Motor neuron (in vitro differentiated cells): ENCODE data around the gene HAND2. TPM values are rescaled to one million over a fixed set of nuclear protein-coding genes. Genes with fewer than 3 reads are reported as not detected.

Experiments used
- ATAC-seq, 8 experiments: fragments of 200-7000 bp; cut with Tn5 transposase; replicated peaks in 6 of 8; 2 replicates each; pipeline ENCODE4 v1.8.0; 2021; ENCODE audit warnings: mild to moderate bottlenecking in 8 of 8, moderate library complexity in 8 of 8
- H3K27ac ChIP-seq, 2 donors: fragments of 250-450 bp; sonication (Bioruptor Pico); 2 replicates each; pipeline ENCODE4 v1.9.0; 2021; ENCODE audit warnings: antibody characterized with exemption in 2 of 2, mild to moderate bottlenecking in 2 of 2, moderate library complexity in 1 of 2
- H3K4me1 ChIP-seq, 2 donors: fragments of 250-450 bp; sonication (Bioruptor Pico); replicated peaks in 1 of 2; 2 replicates each; pipeline ENCODE4 v1.6.1; 2021; ENCODE audit warnings: antibody characterized with exemption in 2 of 2, mild to moderate bottlenecking in 2 of 2, moderate library complexity in 1 of 2
- H3K4me3 ChIP-seq, 5 donors: fragments of 250-450 bp; sonication (Bioruptor Pico); 2 replicates each; pipeline ENCODE4 v1.9.0; 2021; ENCODE audit warnings: antibody characterized with exemption in 5 of 5, mild to moderate bottlenecking in 5 of 5, moderate library complexity in 4 of 5
- WGBS, 10 experiments: fragments of 450-650 bp; shearing (Covaris generic); methylation state at CpG; one replicate each; pipeline ENCODE4 v1.0.0; 2022; 5-methylcytosine and 5-hydroxymethylcytosine counted together
- in situ Hi-C, 9 experiments: fragments of 400-800 bp; cut with MboI; loops; one replicate each; pipeline ENCODE4 v1.15.0; 2021; ENCODE audit warnings: low sequenced_read_pairs in 9 of 9, low pct_unique_long_range_greater_than_20kb in 2 of 9; ENCODE audit not compliant: unreplicated experiment in 9 of 9
- total RNA-seq, 8 experiments: library from RNA; unstranded; fragments of 300-600 nt; gene quantifications; 2 replicates each; pipeline versions ENCODE4 v1.2.3 to v1.2.4, GENCODE V29; 2022

HAND2 gene
- total RNA-seq = 10 to 100 TPM in 1 of 8 experiments, 1 to 10 TPM in 2, under 1 TPM in 5; 0.05 to 11.4 (median 0.64) TPM

DNA sequence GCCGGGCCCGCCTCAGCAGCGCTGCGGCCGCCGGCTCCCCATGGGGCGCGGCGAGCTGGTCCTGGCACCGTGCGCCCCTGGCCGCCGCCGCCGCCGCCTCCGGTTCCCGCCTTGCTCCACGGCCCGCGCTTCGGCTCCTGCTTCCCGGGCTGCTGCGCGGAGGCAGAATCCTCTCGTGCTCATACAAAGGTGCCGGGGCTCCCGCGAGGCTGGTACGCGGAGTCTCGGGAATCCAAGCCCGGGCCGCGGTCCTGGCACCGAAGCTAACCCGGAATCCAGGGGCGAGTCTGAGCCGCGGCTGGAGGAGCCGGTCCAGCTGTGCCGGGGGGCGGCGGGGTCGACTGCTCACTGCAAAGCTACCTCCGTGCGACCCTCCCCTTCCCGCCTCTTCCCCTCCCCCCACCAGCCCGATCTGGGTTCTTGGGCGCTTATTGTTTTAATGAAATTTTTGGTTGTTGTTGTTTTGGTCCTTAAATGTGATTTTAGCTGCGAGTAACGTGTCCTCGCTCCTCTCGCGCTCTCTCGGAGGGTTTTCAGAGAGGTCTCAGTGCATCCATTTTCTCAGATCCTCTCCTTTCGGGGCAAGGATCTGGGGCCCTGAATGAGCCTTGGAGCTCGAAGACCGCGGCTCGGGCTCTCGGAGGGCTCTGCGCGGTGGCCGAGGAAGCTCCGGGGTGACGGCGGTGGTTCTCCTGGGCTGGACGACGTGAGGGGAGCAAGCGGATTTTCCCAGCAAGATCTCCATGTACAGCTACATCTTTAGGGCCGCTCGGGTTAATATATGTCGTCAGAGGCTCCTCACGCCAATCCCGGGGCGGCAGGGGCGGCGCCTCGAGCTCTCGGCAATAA, at the start of gene HAND2:
HAND2 (minus strand) TSS at position 753 of the 849 bp plus-strand sequence. CDS start 940 bp downstream, outside the sequence.
- Histone ChIP-seq H3K4me3 (peak within 1 kb of the TSS; percentile 12 to 45 (median 24)), H3K27ac (no peak within 1 kb of the TSS), H3K4me1 (peaks cover 7 to 8% of the 10 kb centered on the region in 2 donors)
- WGBS, 10 experiments = 0 to 1% (median 0%) methylated on average over 2 to 18 of the region's 81 CpGs; no CpG with 5 or more reads in 5 of the 10 experiments
- peak; percentile 12 to 85 (median 56) for ATAC-seq
- in situ Hi-C loops = loop anchor here in 3 of 9 experiments (25.0 kb wide), 1 partner anchor 683 kb away; no protein-coding TSS in a partner anchor

DNA sequence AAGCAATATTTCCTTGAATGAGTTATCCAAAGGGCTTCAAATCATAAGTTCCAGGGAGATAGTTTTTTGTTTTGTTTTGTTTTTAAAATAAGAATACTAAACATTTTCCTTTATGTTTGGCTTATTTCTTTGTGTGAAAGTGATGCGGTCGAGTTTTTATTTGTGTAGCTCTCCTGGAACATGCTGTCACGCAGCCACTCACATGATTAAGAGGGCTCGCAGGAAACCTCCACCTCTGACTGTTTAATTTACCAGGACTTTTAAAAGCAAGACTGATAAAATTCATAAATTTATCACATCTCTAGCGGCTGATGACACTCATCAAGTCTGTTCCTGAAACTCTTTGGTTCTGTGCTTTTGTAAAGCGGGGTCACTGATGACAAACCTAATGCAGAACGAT, 48.9 kb upstream of the HAND2 start:
- H3K4me3 ChIP-seq = no peak overlapping the region
- in situ Hi-C loops = no loop called here
- ATAC-seq = no peak
- H3K27ac ChIP-seq = no peak overlapping the region
- no peaks in the 10 kb centered on the region for H3K4me1 ChIP-seq
- 50 to 96% (median 83%) methylated on average over 2 to 7 of the region's 7 CpGs for WGBS, 10 experiments

DNA sequence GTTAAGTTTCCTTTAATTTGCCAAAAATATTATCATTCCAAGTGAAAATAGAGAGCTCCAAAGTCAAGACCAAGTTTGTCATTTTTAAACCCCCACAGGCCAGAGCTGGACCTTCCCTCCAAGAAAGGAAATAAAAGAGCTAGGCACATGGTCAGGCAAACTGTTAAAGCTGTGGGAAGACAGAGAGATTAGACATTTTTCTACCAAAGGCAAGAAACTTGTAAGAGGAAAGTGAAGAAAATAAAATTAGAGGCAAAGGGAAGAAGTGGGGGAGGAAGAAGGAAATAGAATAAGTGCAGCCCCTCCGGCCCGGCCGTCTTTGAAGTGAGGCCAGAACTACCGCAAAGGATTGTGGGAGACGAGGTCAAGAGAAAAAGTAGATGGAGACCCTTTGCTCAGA, 47.9 kb upstream of the HAND2 start:
- no peak overlapping the region for H3K4me3 ChIP-seq
- no peak overlapping the region for H3K27ac ChIP-seq
- no peak for ATAC-seq
- in situ Hi-C loops = no loop called here
- peaks cover 0 to 3% of the 10 kb centered on the region in 2 donors for H3K4me1 ChIP-seq
- whole genome bisulfite sequencing, 10 experiments = 45 to 96% (median 88%) methylated on average over 2 to 5 of the region's 5 CpGs; no CpG with 5 or more reads in 1 of the 10 experiments

DNA sequence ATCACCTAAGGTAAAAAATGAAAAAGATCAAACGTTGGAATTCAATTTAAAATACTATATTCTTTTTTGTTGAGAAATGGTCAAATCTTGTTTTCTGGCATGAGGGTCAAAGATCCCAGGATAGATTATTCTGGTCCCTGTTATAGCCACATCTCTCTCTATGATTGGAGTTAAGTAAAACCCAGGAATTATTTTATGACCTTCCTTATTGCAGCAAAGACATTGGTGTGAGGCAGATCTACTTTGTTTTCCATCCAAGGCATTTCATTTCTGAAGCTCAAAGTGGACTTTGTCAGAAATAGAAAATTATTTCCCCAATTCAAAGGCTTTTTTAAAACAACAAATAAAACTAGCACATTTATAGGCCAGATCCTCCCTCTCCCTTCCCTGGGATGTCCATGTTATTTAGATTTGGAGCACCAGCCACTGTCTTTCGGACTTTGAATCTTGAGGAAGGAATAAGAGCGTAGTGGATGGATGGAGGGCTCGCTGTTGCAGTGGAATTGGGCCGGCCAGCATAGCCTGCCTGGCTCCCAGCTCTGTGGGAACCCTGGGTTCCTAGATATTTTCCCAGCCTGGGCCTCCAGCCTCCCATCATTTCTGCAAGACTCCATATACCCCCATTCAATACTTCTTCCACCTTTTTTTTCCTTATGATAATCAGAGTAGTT, 45.6 kb upstream of the HAND2 start:
- no peak for ATAC-seq
- WGBS, 10 experiments = 33 to 100% (median 82%) methylated on average over 1 to 5 of the region's 5 CpGs; no CpG with 5 or more reads in 1 of the 10 experiments
- no peak overlapping the region for H3K27ac ChIP-seq
- peaks cover 0 to 3% of the 10 kb centered on the region in 2 donors for H3K4me1 ChIP-seq
- in situ Hi-C loops = no loop called here
- H3K4me3 ChIP-seq = no peak overlapping the region

DNA sequence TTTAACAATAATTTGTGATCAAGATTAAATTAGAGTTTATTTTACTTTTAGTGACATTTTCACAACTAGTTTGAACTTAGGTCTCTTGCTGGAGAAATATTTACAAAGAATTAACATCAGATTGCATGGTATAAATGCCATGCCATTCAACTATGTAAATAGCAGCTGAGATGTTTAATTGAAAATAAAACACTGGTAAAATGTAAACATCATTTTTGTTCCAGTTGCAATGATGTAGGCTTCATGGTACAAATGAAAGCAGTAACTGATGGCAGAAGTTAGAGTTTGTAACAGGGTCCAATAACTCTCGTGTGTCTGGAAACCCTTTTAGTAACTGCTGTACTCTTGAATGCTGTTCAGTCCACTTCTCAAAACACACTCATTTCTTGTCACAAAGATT, 43.7 kb upstream of the HAND2 start:
- ATAC-seq = no peak
- Histone ChIP-seq H3K27ac (no peak overlapping the region), H3K4me1 (peaks cover 0 to 3% of the 10 kb centered on the region in 2 donors), H3K4me3 (no peak overlapping the region)
- in situ Hi-C loops = no loop called here
- WGBS, 10 experiments = 8 to 100% (median 86%) methylated on average over 1 of the region's 1 CpG; no CpG with 5 or more reads in 3 of the 10 experiments

DNA sequence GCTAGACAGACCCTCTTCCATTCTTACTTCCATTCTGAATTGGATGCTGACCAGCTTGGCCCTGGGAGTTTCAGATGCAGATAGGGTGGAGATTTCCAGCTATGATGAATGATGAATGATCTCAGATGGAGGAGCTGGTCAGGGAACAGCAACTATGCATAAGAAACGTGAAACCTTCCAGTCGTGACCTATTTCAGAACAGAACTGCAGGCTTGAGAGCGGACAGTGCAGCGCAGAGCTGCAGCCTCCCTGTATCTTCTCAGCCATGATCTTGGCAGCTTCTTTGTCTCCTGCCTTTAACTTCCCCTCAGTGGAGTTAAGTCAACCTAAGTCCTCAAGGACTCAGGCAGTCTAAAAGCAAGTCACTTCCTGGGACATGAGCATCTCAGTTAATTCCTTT, 43.3 kb upstream of the HAND2 start:
- Histone ChIP-seq H3K27ac (no peak overlapping the region), H3K4me3 (no peak overlapping the region), H3K4me1 (peaks cover 0 to 3% of the 10 kb centered on the region in 2 donors)
- in situ Hi-C loops = no loop called here
- 0 to 100% (median 72%) methylated on average over 1 to 4 of the region's 4 CpGs; no CpG with 5 or more reads in 2 of the 10 experiments for WGBS, 10 experiments
- ATAC-seq = peak in 3 of 8 experiments; percentile 25 to 99 (median 71)

DNA sequence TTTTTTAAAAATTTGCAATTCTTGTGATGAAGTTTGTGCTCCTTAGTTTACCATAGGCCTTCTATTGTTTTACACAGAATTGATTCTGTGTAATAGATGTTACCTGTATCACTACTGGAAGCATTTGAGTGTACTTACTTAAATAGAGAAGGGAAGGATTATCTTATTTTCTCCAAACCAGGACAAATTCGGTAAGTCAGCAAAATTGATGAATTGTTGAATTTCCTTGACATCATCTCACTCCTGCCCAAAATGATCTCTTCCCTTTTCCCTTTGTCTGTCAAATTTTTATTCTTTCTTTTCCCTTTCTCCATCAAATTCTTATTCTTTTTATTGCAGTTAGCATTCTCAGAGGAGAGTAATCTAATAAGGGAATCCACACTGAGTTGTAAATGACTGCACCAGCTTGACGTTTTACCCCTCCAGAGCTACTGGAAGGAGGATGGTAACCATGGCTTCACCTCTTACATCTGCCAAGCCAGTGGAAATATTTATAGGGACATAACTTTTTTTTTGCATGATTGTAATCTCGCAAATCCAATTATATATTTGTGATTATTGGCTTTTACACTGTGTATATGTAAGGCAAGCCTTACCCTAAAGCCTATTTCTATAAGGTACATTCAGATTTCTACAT, 42.6 kb upstream of the HAND2 start:
- no peak overlapping the region for H3K27ac ChIP-seq
- H3K4me1 ChIP-seq = peaks cover 0 to 3% of the 10 kb centered on the region in 2 donors
- WGBS, 10 experiments = 8 to 100% (median 72%) methylated on average over 1 to 3 of the region's 3 CpGs
- no peak overlapping the region for H3K4me3 ChIP-seq
- ATAC-seq = no peak
- in situ Hi-C loops = no loop called here

DNA sequence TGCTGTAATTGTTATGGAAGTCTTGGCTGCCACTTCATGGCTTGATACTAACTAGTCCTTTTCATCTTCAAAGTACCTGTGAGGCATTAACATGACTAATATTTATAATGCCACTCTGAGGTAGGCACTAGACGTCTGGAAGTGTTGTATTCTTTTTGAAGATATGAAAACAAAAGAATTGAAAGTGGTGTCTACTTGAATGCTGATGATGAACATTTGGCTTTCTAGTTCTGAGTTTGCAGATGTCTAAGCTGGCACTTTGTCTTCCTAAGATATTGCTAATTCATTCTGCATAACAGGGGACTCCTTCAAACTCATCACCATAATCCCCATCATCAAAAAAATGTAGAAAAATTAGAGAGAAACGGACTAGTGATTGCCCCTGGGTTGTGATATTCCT, 41.6 kb upstream of the HAND2 start:
- Histone ChIP-seq H3K4me3 (no peak overlapping the region), H3K4me1 (peaks cover 0 to 3% of the 10 kb centered on the region in 2 donors), H3K27ac (no peak overlapping the region)
- in situ Hi-C loops = no loop called here
- ATAC-seq = no peak
- 0 to 100% (median 59%) methylated on average over 1 to 2 of the region's 2 CpGs for WGBS, 10 experiments

DNA sequence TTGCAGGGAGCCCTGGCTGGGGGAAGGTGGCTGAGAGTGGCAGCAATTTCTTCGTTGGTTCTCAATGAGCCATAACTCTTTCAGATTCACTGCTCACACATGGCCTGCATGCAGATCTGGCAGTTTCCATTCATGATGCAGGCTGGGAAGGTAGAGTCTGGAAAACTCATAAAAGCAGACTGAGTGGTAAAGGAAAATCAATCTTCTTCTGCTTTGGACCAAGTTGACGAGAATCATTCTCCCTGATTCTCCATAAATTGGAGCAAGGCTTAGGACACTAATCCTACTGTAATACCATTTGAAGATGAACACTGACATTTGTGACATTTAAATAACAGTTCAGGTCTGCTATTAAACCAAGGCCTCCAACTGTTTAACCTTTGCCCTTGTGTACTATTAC, 35.3 kb upstream of the HAND2 start:
- WGBS, 10 experiments = 33 to 100% (median 63%) methylated on average over 1 to 2 of the region's 2 CpGs; no CpG with 5 or more reads in 1 of the 10 experiments
- no peak overlapping the region for H3K4me3 ChIP-seq
- ATAC-seq = no peak
- H3K4me1 ChIP-seq = no peaks in the 10 kb centered on the region
- no peak overlapping the region for H3K27ac ChIP-seq
- in situ Hi-C loops = no loop called here

DNA sequence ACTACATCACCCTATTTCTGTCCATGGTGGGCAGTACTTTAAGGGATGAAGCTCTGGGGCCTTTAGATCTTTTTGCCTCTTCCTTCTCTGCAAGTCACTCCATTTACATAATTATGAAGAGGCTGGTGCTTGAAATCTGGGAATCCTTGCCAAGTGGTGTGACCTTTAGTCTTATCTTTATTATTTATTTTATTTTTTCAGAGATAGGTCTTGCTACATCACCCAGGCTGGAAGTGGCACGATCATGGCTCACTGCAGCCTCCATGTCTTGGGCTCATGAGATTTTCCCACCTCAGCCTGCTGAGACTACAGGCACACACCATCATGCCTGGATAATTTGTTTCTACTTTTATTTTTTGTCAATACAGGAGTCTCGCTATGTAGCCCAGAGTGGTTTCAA, 34.4 kb upstream of the HAND2 start:
- H3K27ac ChIP-seq = no peak overlapping the region
- no peaks in the 10 kb centered on the region for H3K4me1 ChIP-seq
- in situ Hi-C loops = no loop called here
- no peak for ATAC-seq
- H3K4me3 ChIP-seq = no peak overlapping the region
- 90 to 100% (median 97%) methylated on average over 1 to 2 of the region's 2 CpGs; no CpG with 5 or more reads in 4 of the 10 experiments for WGBS, 10 experiments

DNA sequence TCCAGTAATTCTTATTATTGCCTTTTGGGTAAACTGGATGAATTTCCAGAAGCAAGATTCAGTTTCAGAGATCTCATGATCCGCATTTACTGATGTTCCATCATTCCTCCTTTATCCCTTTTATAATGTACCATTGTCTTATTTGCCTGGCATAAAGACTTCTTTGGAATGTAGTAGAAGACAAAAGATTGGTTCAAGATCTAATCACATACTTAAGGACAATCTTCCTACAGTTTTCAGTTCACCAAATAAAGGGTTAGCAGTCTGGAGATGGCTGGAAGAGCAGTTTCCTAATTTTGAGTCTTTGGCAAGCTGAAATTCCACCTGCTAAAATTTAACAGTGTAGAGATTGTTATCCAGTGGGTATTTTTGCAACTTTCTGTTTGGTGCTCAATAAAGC, 30.9 kb upstream of the HAND2 start:
- H3K4me1 ChIP-seq = no peaks in the 10 kb centered on the region
- no peak for ATAC-seq

DNA sequence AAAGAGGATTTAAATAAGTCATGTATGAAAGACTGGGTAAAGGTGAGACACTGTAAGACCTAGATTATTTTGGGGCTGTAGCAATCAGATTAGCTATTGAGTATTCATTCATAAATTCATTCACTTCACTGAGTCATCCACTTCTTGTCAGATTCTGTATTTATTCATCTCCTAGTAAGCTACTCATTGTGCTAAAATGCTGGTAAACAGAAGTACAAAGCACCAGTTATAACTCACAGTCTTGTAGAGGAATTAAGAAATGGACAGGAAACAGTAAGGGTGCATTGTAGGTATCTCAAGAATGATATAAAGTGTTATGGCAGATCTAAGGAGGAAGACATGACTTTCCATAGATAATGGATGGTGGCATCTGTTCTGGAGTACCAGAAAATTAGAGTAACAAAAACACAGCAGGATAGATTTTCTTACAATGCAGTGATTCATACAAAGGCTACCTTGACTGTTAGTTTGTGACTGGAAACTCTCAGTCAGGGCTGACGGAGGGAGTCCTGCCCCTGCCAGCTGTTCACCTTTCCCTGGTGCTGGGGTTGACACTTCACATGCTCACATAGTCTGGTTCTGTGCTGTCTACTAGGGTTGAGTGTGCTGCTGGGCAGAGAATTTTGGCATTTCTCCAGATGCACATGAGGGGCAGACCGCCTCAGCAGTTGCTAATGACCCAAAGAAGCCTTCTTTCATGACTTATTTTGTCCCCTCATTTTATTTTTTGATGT, 26.5 kb upstream of the HAND2 start:
- no peak overlapping the region for H3K27ac ChIP-seq
- in situ Hi-C loops = no loop called here
- WGBS, 10 experiments = 50 to 71% methylated on average over 1 of the region's 2 CpGs; no CpG with 5 or more reads in 8 of the 10 experiments
- H3K4me3 ChIP-seq = no peak overlapping the region
- ATAC-seq = no peak
- no peaks in the 10 kb centered on the region for H3K4me1 ChIP-seq

More for the DNA sequence above, 30.9 kb upstream of the HAND2 start:
- Histone ChIP-seq H3K4me3 (no peak overlapping the region), H3K27ac (no peak overlapping the region)
- 40 to 100% (median 90%) methylated on average over 1 of the region's 1 CpG; no CpG with 5 or more reads in 2 of the 10 experiments for WGBS, 10 experiments
- in situ Hi-C loops = no loop called here
